ENCODE results near the gene OSBP2.
A peak's percentile ranks its signal among the peaks of the same experiment; 100 is the strongest.

Gene OSBP2

DNA sequence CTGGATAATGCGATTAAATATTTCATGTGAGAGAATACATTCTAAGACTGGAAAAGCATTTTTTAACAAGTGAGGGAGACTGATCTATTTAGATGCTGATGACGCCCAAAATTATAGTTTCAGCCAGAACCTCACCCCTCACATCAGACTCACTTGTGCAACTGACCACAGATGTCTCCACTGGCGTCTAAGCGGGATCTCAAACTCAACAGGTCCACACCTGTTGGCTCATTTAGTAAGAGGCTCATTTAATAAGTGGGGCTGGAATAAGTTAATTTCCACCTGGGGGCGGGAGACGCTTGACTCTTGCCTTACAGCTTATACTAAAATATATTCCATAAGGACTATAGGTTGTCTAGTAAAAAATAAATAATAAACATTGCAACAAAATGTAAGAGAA, 226.4 kb downstream of the OSBP2 start:
- Histone ChIP-seq H3K27me3 (ENCODE audit: control insufficient read depth in 3 of 3, insufficient read depth in 3 of 3, low read depth in 1 of 3, low read length in 3 of 3) (no peaks in the 10 kb centered on the region), H3K4me1 (ENCODE audit: control insufficient read depth in 2 of 2, insufficient read depth in 1 of 2, low read depth in 1 of 2, low read length in 2 of 2) (no peaks in the 10 kb centered on the region), H2AK5ac (ENCODE audit: low read depth, low read length) (no peak overlapping the region), H3K14ac (ENCODE audit: low read length) (no peak overlapping the region), H3K27ac (replicated peaks; ENCODE audit: low read length) (no peak overlapping the region), H4K8ac (ENCODE audit: low read depth, low read length) (no peak overlapping the region), H3K4me2 (ENCODE audit: insufficient read depth, low read length, poor library complexity, severe bottlenecking) (no peak overlapping the region), H2BK5ac (ENCODE audit: low read length) (no peak overlapping the region), H4K91ac (ENCODE audit: low read depth, low read length, poor library complexity) (no peak overlapping the region), H3K4me3 (ENCODE audit: low read length in 2 of 2) (no peak overlapping the region), H2BK12ac (ENCODE audit: low read length) (no peak overlapping the region), H3K79me1 (ENCODE audit: low read depth, low read length) (no peaks in the 10 kb centered on the region), H2AFZ (ENCODE audit: low read length) (no peak overlapping the region), H3K9me3 (replicated peaks in 1 of 2; ENCODE audit: control insufficient read depth in 2 of 2, insufficient read depth in 1 of 2, low read depth in 1 of 2, low read length in 2 of 2) (no peaks in the 10 kb centered on the region), H3K4ac (ENCODE audit: low read length) (no peak overlapping the region), H2BK120ac (ENCODE audit: low read depth, low read length) (no peak overlapping the region), H2BK15ac (ENCODE audit: low read length) (no peak overlapping the region), H3K9ac (ENCODE audit: low read depth, low read length, poor library complexity) (no peak overlapping the region), H3K18ac (ENCODE audit: low read length) (no peak overlapping the region), H3K36me3 (replicated peaks in 1 of 2; ENCODE audit: control insufficient read depth in 2 of 2, insufficient read depth in 2 of 2, low read length in 2 of 2) (peaks cover 15 to 27% of the 10 kb centered on the region in 2 donors), H3K23ac (ENCODE audit: low read depth, low read length, poor library complexity) (no peak overlapping the region)
- WGBS, 2 donors (ENCODE audit: extremely low coverage in 2 of 2, insufficient read length in 2 of 2, insufficient replicate concordance in 1 of 2): no CpG with 5 or more reads among the region's 6 CpGs
- no peak for DNase-seq (ENCODE audit: low spot score)

DNA sequence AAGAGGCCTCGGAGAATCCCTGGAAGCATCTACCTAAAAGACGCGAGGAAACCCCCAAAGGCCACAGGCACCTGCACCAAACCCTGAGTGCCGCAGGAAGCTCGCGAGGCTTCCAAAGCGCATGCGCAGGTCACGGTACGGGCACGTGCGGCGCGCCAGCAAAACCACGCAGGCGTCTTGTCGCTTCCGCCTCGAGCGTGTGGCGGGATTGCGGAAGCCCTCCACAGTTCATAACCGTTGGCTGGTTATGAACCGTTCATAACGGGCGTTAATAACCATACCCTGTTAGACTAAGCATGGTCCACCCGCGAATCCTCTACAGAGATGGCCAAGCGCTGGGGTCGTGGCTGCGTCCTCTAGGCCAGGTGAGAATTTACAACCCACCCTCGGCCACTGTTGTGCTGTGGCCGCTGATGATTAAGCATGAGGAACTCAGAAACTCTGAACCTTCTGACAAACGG, 227.5 kb downstream of the OSBP2 start:
- H3K36me3 ChIP-seq (replicated peaks in 1 of 2; ENCODE audit: control insufficient read depth in 2 of 2, insufficient read depth in 2 of 2, low read length in 2 of 2): peaks cover 24 to 38% of the 10 kb centered on the region in 2 donors
- H2BK5ac ChIP-seq (ENCODE audit: low read length): peak overlapping the region; percentile 54
- no peak overlapping the region for H3K14ac ChIP-seq (ENCODE audit: low read length)
- H3K27me3 ChIP-seq (ENCODE audit: control insufficient read depth in 3 of 3, insufficient read depth in 3 of 3, low read depth in 1 of 3, low read length in 3 of 3): no peaks in the 10 kb centered on the region
- no peaks in the 10 kb centered on the region for H3K4me1 ChIP-seq (ENCODE audit: control insufficient read depth in 2 of 2, insufficient read depth in 1 of 2, low read depth in 1 of 2, low read length in 2 of 2)
- no peak overlapping the region for H4K8ac ChIP-seq (ENCODE audit: low read depth, low read length)
- no peak for DNase-seq (ENCODE audit: low spot score)
- H2AK5ac ChIP-seq (ENCODE audit: low read depth, low read length): no peak overlapping the region
- no peak overlapping the region for H3K4me2 ChIP-seq (ENCODE audit: insufficient read depth, low read length, poor library complexity, severe bottlenecking)
- no peak overlapping the region for H4K91ac ChIP-seq (ENCODE audit: low read depth, low read length, poor library complexity)
- no peak overlapping the region for H2BK15ac ChIP-seq (ENCODE audit: low read length)
- no CpG with 5 or more reads among the region's 34 CpGs for WGBS, 2 donors (ENCODE audit: extremely low coverage in 2 of 2, insufficient read length in 2 of 2, insufficient replicate concordance in 1 of 2)
- peak overlapping the region; percentile 36 for H3K27ac ChIP-seq (replicated peaks; ENCODE audit: low read length)
- H3K9me3 ChIP-seq (replicated peaks in 1 of 2; ENCODE audit: control insufficient read depth in 2 of 2, insufficient read depth in 1 of 2, low read depth in 1 of 2, low read length in 2 of 2): no peaks in the 10 kb centered on the region
- no peak overlapping the region for H3K4ac ChIP-seq (ENCODE audit: low read length)
- no peak overlapping the region for H3K4me3 ChIP-seq (ENCODE audit: low read length in 2 of 2)
- H3K23ac ChIP-seq (ENCODE audit: low read depth, low read length, poor library complexity): no peak overlapping the region
- H2BK12ac ChIP-seq (ENCODE audit: low read length): no peak overlapping the region
- H2AFZ ChIP-seq (ENCODE audit: low read length): no peak overlapping the region
- H3K79me1 ChIP-seq (ENCODE audit: low read depth, low read length): no peaks in the 10 kb centered on the region
- H2BK120ac ChIP-seq (ENCODE audit: low read depth, low read length): no peak overlapping the region
- peak overlapping the region; percentile 52 for H3K18ac ChIP-seq (ENCODE audit: low read length)
- no peak overlapping the region for H3K9ac ChIP-seq (ENCODE audit: low read depth, low read length, poor library complexity)

DNA sequence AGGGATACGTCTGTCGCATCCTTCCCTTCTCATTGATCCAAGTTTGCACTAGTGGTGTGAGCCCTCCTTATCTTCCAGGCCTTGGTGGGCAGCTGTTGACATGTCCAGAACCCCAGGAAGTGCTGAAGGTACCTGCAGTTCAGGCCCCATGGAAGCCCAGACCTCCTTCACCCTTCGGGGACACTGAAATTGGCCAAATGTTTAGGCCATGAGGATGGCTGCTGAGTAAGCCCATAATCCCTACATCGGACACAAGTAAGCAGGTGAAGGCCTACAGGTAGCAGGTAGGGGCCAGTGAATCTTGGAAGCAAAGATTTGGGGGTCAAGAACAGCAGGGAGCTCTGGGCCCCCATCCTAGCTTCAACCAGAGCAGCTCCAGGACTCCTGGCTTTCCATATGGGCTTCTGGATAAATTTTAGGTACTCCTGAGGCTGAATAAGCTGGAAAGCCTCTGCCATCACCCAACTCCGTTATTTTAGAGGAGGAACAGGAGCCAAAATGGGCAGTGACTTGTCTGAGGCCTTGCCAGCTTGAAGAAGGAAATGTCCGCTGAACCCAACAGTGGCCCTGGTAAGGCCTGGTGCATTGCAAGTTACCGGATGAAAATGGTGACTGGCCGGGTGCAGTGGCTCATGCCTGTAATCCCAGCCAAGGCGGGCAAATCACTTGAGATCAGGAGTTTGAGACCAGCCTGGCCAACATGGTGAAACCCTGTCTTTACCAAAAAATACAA, 228.7 kb downstream of the OSBP2 start:
- Histone ChIP-seq H3K14ac (ENCODE audit: low read length) (no peak overlapping the region), H3K4ac (ENCODE audit: low read length) (no peak overlapping the region), H3K27me3 (ENCODE audit: control insufficient read depth in 3 of 3, insufficient read depth in 3 of 3, low read depth in 1 of 3, low read length in 3 of 3) (no peaks in the 10 kb centered on the region), H3K18ac (ENCODE audit: low read length) (no peak overlapping the region), H3K23ac (ENCODE audit: low read depth, low read length, poor library complexity) (no peak overlapping the region), H2AFZ (ENCODE audit: low read length) (no peak overlapping the region), H3K4me2 (ENCODE audit: insufficient read depth, low read length, poor library complexity, severe bottlenecking) (no peak overlapping the region), H3K4me1 (ENCODE audit: control insufficient read depth in 2 of 2, insufficient read depth in 1 of 2, low read depth in 1 of 2, low read length in 2 of 2) (no peaks in the 10 kb centered on the region), H2BK5ac (ENCODE audit: low read length) (peak overlapping the region; percentile 48), H2BK15ac (ENCODE audit: low read length) (no peak overlapping the region), H2BK120ac (ENCODE audit: low read depth, low read length) (no peak overlapping the region), H3K36me3 (replicated peaks in 1 of 2; ENCODE audit: control insufficient read depth in 2 of 2, insufficient read depth in 2 of 2, low read length in 2 of 2) (peaks cover 36 to 49% of the 10 kb centered on the region in 2 donors), H3K9ac (ENCODE audit: low read depth, low read length, poor library complexity) (no peak overlapping the region), H3K27ac (replicated peaks; ENCODE audit: low read length) (no peak overlapping the region), H3K79me1 (ENCODE audit: low read depth, low read length) (no peaks in the 10 kb centered on the region), H3K9me3 (replicated peaks in 1 of 2; ENCODE audit: control insufficient read depth in 2 of 2, insufficient read depth in 1 of 2, low read depth in 1 of 2, low read length in 2 of 2) (no peaks in the 10 kb centered on the region), H2AK5ac (ENCODE audit: low read depth, low read length) (no peak overlapping the region), H4K91ac (ENCODE audit: low read depth, low read length, poor library complexity) (no peak overlapping the region), H2BK12ac (ENCODE audit: low read length) (no peak overlapping the region), H4K8ac (ENCODE audit: low read depth, low read length) (no peak overlapping the region), H3K4me3 (ENCODE audit: low read length in 2 of 2) (no peak overlapping the region)
- no peak for DNase-seq (ENCODE audit: low spot score)
- WGBS, 2 donors (ENCODE audit: extremely low coverage in 2 of 2, insufficient read length in 2 of 2, insufficient replicate concordance in 1 of 2): no CpG with 5 or more reads among the region's 9 CpGs

DNA sequence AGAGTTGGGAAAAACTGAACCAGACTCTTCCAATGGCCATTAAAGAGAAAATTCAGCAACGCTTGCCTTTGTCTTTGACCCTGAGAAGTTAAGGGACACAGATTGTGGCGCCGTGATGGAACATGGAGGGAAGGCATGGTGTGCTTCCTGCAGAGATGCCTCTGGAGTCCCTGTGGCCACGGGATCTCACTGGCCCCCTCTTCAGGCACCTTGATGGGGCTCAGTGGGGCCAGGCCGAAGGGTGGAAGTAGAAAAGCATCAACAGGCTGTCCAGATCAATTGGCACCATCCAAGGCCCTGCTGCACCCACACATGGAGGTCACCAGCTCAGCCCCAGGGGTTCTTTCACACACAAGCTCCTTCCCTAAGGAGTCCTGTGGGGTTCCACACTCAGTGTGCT, 231.0 kb downstream of the OSBP2 start:
- WGBS, 2 donors (ENCODE audit: extremely low coverage in 2 of 2, insufficient read length in 2 of 2, insufficient replicate concordance in 1 of 2): no CpG with 5 or more reads among the region's 5 CpGs
- Histone ChIP-seq H2BK120ac (ENCODE audit: low read depth, low read length) (no peak overlapping the region), H4K91ac (ENCODE audit: low read depth, low read length, poor library complexity) (no peak overlapping the region), H3K23ac (ENCODE audit: low read depth, low read length, poor library complexity) (no peak overlapping the region), H3K14ac (ENCODE audit: low read length) (no peak overlapping the region), H3K4me1 (ENCODE audit: control insufficient read depth in 2 of 2, insufficient read depth in 1 of 2, low read depth in 1 of 2, low read length in 2 of 2) (no peaks in the 10 kb centered on the region), H3K79me1 (ENCODE audit: low read depth, low read length) (no peaks in the 10 kb centered on the region), H2BK15ac (ENCODE audit: low read length) (no peak overlapping the region), H2BK5ac (ENCODE audit: low read length) (no peak overlapping the region), H3K27ac (replicated peaks; ENCODE audit: low read length) (no peak overlapping the region), H2AK5ac (ENCODE audit: low read depth, low read length) (no peak overlapping the region), H3K4ac (ENCODE audit: low read length) (no peak overlapping the region), H4K8ac (ENCODE audit: low read depth, low read length) (no peak overlapping the region), H3K27me3 (ENCODE audit: control insufficient read depth in 3 of 3, insufficient read depth in 3 of 3, low read depth in 1 of 3, low read length in 3 of 3) (no peaks in the 10 kb centered on the region), H3K36me3 (replicated peaks in 1 of 2; ENCODE audit: control insufficient read depth in 2 of 2, insufficient read depth in 2 of 2, low read length in 2 of 2) (peaks cover 42 to 70% of the 10 kb centered on the region in 2 donors), H2AFZ (ENCODE audit: low read length) (no peak overlapping the region), H3K9ac (ENCODE audit: low read depth, low read length, poor library complexity) (no peak overlapping the region), H3K9me3 (replicated peaks in 1 of 2; ENCODE audit: control insufficient read depth in 2 of 2, insufficient read depth in 1 of 2, low read depth in 1 of 2, low read length in 2 of 2) (no peaks in the 10 kb centered on the region), H3K18ac (ENCODE audit: low read length) (no peak overlapping the region), H2BK12ac (ENCODE audit: low read length) (no peak overlapping the region), H3K4me2 (ENCODE audit: insufficient read depth, low read length, poor library complexity, severe bottlenecking) (no peak overlapping the region), H3K4me3 (ENCODE audit: low read length in 2 of 2) (no peak overlapping the region)
- DNase-seq (ENCODE audit: low spot score): no peak

Data from neuronal stem cell (in vitro differentiated cells).